Stimulated activated CD4-positive, alpha-beta T cell treated with anti-CD3 and anti-CD28 coated beads, Interleukin-2, amount 100 ng/mL, for 4 hours (primary cell): ENCODE data around the gene ZNF202.
"Not testable (repeated sequence)": the region's sequence is repeated elsewhere in the genome, so short reads cannot be mapped to it uniquely, and the experiment has no call there.

Source experiments
- DNase-seq: peaks from one replicate; pipeline ENCODE4 v3.0.0-alpha.2; 2020; ENCODE audit warnings: low read depth

ZNF202 gene

GRCh38 chr11:123742031-123742723 lies 717 bp upstream of the ZNF202 start:
- DNase-seq: no peak

DNA sequence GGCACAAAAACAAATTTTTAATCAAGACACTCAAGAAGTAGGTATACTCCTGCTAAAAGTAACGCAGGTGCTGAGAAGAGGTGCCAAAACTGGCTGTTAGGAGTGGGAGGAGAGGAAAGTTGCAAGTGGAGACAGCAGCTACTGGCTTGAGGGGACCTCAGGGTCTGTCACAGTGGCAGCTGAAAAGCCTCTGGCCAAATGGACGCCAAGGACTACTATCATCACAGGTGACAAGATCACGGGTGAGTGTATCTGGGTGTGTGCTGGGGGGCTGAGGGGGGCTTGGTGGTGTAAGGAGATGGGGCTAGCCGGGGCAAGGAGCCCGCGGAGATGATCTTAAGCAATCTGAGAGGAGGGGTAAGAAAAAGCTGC lies 687 bp downstream of the ZNF202 start:
- DNase-seq: no peak

- no peak for DNase-seq
Measured at GRCh38 chr11:123738374-123738773, 3.1 kb downstream of the ZNF202 start.

GRCh38 chr11:123736769-123737168 lies 4.7 kb downstream of the ZNF202 start:
- no peak for DNase-seq

DNA sequence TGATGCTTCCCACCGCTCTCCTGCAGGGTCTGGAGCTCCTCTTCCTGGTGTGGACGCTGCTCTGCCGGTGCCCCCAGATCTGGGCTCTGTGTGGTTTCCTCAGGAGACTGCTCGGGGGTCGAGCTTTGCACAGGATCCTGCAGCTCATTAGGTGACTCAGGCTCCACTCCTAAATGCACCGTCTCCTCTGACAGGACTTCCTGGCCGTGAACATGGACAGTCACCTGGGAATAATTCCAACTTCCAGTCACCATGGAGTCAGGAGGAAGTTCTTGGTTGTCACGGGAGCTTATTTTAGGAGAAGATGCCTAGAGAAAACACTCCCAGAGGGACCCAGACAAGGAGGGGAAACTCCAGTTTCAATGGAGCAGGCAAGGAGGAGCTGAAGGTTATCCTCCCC lies 11.9 kb downstream of the ZNF202 start:
- DNase-seq: no peak

DNA sequence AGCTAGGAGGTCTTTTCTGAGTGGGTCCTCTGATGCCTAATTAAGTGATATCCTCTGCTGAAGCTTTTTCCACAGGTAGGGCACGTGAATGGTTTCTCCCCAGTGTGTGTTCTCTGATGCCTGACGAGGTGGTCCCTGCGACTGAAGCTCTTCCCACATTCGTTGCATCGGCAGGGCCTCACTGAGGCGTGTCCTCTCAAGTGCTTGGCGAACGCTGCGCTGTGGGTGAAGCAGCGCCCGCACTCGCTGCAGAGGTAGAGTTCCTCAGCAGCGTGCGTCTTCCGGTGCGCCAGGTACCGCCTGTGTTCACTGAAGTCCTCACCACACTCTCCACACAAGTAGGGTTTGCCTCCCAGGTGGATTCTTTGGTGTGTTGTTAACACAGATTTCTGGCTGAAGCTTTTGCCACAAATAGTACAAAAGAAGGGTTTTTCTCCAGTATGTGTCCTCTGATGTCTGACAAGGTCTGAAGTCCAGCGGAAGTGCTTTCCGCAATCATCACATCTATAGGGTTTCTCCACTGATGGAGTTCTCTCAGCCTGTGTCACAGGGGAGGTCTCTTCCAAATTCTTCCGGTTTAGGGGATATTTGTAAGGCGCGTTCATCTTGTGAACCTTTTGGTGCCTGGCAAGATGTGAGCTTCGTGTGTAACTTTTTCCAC lies 15.3 kb downstream of the ZNF202 start:
- no peak for DNase-seq

- DNase-seq: no peak
Measured at GRCh38 chr11:123719452-123719851, 22.0 kb downstream of the ZNF202 start.

DNA sequence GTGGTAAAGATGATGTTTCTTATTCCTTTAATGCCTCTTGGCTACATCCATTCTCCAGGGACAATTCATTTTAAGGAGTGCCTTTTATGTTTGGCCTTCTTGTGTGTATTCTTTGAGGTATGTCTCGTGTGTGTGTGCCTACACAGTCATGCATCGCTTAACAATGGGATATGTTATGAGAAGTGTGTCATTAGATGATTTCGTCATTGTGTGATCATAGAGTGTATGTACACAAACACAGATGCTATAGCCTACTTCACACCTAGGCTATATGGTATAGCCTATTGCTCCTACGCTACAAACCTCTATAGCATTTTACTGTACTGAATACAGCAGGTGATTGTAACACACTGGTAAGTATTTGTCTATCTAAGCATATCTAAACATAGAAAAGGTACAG lies 23.0 kb downstream of the ZNF202 start:
- DNase-seq: no peak

GRCh38 chr11:123718063-123718462 lies 23.4 kb downstream of the ZNF202 start:
- DNase-seq: no peak

DNA sequence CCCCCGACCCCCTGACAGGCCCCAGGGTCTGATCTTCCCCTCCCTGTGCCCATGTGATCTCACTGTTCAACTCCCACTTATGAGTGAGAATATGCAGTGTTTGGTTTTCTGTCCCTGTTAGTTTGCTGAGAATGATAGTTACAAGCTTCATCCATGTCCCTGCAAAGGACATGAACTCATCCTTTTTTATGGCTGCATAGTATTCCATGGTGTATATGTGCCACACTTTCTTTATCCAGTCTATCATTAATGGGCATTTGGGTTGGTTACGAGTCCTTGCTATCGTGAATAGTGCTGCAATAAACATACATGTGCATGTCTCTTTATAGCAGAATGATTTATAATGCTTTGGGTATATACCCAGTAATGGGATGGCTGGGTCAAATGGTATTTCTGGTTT lies 28.8 kb downstream of the ZNF202 start:
- DNase-seq: not testable (repeated sequence)

DNA sequence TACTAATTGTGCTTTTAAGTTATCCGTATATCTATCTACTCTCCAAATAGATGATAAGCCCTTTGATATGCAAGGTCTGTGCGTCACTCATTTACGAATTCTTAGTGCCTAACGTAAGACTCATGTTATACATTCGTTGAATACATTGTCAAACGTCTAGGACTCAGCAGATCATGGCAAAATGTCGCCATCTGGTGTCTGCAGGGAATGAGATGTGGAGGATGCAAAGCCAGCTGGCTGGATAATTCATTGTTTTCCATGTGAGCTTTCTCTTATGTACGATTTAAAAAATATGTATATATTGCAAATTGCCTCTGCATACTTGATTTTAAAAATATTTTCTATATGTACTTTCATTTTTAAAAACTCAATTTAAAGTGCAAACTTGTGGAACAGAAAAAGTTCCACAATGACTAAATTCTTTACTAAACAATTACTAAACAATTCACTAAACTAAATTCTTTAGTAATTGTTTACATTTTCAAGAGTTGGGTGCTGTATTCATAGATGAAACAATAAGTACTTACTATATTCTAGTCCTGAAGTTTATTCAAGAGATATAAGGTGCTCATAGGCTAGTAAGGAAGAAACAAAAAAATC lies 33.8 kb downstream of the ZNF202 start:
- DNase-seq: peak; percentile 21

DNA sequence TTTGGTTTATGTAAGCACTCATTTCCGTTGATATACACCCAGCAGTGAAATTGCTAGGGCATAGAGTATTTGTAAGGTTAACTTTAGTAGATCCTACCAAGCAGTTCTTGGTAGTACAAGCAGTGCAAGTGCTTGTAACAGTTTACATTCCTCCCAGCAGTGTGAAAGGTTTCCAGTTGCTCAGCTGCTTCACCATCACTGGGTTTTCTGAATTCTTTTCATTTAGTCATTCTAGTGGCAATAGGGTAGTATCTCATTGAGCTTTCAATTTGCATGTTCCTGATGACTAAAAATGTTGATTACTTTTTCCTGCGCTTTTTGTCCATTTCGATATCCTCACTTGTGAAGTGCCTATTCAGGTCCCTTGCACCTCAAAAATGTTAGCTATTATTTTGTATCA lies 34.3 kb downstream of the ZNF202 start:
- no peak for DNase-seq

- DNase-seq: no peak
Measured at GRCh38 chr11:123704341-123704740, 37.1 kb downstream of the ZNF202 start.

GRCh38 chr11:123702696-123703095 lies 38.8 kb downstream of the ZNF202 start:
- no peak for DNase-seq

DNA sequence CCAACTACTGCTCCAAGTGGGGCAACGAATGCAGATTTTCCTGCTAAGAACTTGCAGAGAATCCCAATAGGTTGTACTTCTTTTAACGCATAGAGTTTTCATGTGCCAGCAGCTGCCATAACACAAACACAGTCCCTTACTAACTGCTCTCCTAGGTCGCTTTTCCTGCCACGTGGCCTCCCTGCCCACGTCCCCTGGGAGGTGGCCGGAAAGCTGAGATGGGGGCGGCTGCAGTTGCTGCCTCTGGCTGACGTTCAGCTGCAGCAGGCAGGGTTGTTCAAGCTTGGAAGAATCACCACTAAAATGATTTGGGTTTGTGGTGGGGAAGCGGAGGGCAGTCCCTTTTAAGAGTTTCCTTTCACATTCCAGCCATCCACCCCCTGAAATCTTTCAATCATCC lies 39.3 kb downstream of the ZNF202 start:
- DNase-seq: no peak

DNA sequence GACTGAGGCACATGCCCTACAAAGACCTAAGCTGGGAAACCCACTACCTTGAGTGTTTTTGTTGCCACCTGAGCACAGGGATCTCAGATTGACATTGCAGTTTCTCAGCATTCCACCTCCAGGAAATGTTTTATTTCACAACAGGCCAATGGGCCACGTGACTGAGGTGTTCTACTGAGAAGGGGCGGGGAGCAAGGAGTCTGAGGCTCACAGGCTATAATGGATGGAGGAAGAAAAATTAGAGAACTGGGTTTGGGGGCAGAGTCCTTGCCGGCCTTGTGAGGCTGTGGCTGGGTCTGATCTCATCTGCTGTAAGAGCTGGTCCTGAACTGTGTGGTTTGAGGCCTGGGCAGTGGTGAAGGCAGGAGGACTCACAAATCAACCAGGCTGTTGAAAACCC lies 40.7 kb downstream of the ZNF202 start:
- DNase-seq: no peak

DNA sequence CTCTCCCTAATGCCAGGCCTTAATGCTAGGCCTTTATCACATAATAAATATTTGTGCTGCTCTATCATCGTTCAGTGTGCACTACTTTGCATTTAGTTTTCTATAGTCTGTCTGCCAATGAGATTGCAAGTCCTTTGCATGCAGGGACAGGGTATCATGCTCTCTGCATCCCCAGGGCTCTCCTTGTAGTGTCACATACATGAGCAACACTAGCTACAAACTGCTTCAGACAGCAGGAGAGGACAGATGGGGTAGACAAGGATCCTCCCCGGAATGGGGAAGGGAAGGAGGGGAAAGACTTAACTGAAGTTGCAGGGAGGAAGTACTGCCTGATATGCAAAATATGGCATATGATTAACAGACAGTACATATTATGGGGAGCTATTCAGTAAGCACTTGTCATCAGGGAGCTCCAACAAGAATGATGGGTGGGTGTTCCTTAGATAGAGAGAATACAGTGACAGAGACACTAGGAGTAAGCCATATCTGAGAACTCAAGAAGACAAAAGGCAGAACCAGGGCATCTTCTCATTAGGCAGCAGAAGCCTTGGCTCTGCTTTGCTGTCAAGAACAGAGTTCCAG lies 42.8 kb downstream of the ZNF202 start:
- no peak for DNase-seq

DNA sequence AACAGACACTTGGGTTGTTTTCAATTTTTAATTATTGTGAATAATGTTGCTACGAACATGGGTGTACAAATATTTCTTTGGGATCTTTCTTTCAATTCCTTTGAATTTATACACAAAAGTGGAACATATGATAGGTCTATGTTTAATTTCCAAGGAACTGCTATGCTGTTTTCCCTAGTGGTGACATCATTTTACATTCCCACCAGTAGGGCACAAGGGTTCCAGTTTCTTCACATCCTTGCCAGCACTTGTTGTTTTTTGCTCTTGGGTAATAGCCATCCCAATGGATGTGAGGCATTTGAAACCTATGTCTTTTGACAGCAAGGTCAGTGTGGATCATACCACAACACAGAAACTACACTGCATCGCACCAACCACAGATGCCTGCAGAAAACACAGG lies 45.3 kb downstream of the ZNF202 start:
- DNase-seq: no peak

DNA sequence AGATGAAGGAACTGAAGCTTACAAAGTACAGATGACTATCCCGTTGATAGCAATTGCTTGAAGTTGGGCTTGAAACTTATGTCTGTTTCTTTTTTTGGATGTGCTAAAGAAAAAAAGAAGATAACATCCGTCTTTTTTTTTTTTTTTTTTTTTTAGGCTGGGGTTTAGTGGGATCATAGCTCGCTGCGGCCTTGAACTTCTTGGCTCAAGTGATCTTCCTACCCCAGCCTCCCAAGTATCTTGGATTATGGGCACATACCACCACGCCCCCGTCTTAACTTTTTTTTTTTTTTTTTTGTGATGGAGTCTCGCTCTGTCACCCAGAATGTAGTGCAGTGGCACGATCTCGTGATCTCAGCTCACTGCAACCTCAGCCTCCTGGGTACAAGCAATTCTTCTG lies 46.2 kb downstream of the ZNF202 start:
- DNase-seq: no peak

- no peak for DNase-seq
Measured at GRCh38 chr11:123694551-123694950, 46.9 kb downstream of the ZNF202 start.

DNA sequence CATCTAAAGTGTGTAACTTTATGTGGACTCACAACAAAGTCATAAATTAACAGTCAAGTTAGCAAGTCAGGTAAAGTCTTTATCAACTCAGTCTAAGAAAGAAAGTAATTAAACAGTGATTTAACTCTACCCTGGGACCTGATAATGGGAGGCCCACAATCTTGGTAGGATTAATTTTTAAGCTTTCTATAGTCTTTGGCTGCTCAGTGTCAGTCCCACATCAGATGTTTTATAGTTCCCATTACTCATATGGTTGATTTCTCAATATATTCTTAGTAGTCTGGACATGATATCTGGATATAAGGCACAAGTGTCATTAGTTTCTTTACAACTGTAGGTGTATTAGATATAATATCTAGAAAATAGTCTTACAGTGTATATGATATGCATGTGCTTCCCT lies 48.5 kb downstream of the ZNF202 start:
- no peak for DNase-seq

DNA sequence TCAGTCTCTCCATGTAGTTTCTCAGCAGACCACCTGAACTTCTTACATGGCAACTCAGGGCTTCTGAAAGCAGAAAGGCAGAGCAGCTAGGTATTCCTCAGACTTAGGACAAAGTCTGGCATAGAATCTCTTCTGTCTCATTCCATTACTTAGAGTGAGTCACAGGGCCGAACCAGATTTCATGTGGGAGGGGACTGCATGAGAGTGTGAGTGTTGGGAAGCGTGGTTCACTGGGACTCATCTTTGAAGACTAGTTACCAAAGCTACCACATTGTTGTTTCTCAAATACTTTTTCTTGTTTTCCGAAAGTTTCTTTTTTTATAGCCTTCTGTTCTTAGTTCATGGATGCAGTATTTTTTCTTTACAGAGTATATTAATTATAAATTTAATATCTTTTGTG lies 51.0 kb downstream of the ZNF202 start:
- DNase-seq: no peak

- DNase-seq: no peak
Measured at GRCh38 chr11:123684601-123685000, 56.9 kb downstream of the ZNF202 start.
